ENCODE results near the gene PRKAR1B. TPM values are rescaled to one million over a fixed set of nuclear protein-coding genes. Genes with fewer than 3 reads are reported as not detected.

The PRKAR1B gene
- total RNA-seq, 1 experiment from 2014 or later, result 62.0 TPM

DNA sequence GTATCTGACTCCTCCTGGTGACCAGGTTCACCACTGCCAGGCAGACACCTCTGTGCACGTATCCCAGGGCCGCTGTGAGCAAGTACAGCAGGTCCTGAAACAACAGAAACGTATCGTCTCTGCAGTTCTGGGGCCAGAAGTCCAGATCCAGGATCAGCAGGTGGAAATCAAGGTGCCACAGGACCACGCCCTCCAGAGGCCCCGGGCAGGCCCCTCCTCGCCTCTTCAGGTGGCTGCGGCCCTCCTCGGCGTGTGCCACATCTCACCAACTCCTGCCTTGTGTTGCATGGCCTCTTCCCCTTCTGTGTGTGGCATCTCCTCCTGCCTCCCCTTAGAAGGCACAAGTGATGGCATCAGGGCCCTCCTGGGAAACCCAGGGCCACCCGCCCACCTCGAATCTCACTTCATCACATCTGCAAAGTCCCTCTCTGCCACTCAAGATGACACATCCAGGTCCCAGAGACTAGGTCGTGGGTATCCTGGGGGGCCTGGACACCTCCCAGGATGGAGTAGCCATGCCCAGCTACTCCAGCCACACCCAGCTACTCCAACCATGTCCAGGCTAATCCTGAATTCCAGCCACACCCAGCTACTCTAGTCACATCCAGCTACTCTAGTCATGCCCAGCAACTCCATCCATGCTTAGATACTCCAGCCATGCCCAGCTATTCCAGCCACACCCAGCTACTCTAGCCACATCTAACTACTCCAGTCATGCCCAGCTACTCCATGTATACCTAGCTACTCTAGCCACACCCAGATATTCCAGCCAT is 53.2 kb downstream of the PRKAR1B start:
- Histone ChIP-seq H3K36me3 (ENCODE audit: control insufficient read depth, insufficient read depth, low read length) (no peaks in the 10 kb centered on the region), H3K27me3 (ENCODE audit: control insufficient read depth, insufficient read depth, low read length) (no peaks in the 10 kb centered on the region), H3K4me1 (ENCODE audit: control insufficient read depth, insufficient read depth, low read length) (no peaks in the 10 kb centered on the region), H3K9me3 (ENCODE audit: control insufficient read depth, insufficient read depth, low read depth, low read length) (no peaks in the 10 kb centered on the region), H3K4me3 (ENCODE audit: low read depth in 2 of 2, low read length in 2 of 2) (no peak overlapping the region), H3K27ac (ENCODE audit: low read length) (no peak overlapping the region)
- CTCF ChIA-PET, result no interaction called here
- BruUV-seq (replicated peaks), result TSS peak; percentile 61
- intact Hi-C loops (cut with micrococcal nuclease; ENCODE audit: unreplicated experiment), result no loop called here
- in situ Hi-C loops (cut with HindIII; ENCODE audit: low pct_unique_long_range_greater_than_20kb, low sequenced_read_pairs), result no loop called here
- DNase-seq (ENCODE audit: low read depth, low spot score), result no peak
- ATAC-seq, result peak; percentile 40; the same call in 1 of the 2 replicates
- POLR2A ChIA-PET, result interaction anchor here (0.7 kb wide), 1 partner anchor 187 kb away, joined by 5 read pairs; no protein-coding TSS in a partner anchor
- TF ChIP-seq, protein P1, sequence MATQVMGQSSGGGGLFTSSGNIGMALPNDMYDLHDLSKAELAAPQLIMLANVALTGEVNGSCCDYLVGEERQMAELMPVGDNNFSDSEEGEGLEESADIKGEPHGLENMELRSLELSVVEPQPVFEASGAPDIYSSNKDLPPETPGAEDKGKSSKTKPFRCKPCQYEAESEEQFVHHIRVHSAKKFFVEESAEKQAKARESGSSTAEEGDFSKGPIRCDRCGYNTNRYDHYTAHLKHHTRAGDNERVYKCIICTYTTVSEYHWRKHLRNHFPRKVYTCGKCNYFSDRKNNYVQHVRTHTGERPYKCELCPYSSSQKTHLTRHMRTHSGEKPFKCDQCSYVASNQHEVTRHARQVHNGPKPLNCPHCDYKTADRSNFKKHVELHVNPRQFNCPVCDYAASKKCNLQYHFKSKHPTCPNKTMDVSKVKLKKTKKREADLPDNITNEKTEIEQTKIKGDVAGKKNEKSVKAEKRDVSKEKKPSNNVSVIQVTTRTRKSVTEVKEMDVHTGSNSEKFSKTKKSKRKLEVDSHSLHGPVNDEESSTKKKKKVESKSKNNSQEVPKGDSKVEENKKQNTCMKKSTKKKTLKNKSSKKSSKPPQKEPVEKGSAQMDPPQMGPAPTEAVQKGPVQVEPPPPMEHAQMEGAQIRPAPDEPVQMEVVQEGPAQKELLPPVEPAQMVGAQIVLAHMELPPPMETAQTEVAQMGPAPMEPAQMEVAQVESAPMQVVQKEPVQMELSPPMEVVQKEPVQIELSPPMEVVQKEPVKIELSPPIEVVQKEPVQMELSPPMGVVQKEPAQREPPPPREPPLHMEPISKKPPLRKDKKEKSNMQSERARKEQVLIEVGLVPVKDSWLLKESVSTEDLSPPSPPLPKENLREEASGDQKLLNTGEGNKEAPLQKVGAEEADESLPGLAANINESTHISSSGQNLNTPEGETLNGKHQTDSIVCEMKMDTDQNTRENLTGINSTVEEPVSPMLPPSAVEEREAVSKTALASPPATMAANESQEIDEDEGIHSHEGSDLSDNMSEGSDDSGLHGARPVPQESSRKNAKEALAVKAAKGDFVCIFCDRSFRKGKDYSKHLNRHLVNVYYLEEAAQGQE (IDR thresholded peaks at IDR 0.05; ENCODE audit: insufficient read depth in 1 of 2, low read depth in 2 of 2, low read length in 1 of 2), result no peak
- no peak for TF ChIP-seq POLR2AphosphoS5 (IDR thresholded peaks at IDR 0.05; ENCODE audit: low read depth, low read length)
- no peak for TF ChIP-seq TCF7L2 (IDR thresholded peaks at IDR 0.05; ENCODE audit: low read depth, low read length)
- TF ChIP-seq, protein P2, sequence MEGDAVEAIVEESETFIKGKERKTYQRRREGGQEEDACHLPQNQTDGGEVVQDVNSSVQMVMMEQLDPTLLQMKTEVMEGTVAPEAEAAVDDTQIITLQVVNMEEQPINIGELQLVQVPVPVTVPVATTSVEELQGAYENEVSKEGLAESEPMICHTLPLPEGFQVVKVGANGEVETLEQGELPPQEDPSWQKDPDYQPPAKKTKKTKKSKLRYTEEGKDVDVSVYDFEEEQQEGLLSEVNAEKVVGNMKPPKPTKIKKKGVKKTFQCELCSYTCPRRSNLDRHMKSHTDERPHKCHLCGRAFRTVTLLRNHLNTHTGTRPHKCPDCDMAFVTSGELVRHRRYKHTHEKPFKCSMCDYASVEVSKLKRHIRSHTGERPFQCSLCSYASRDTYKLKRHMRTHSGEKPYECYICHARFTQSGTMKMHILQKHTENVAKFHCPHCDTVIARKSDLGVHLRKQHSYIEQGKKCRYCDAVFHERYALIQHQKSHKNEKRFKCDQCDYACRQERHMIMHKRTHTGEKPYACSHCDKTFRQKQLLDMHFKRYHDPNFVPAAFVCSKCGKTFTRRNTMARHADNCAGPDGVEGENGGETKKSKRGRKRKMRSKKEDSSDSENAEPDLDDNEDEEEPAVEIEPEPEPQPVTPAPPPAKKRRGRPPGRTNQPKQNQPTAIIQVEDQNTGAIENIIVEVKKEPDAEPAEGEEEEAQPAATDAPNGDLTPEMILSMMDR (IDR thresholded peaks at IDR 0.05), result no peak
- no peak for TF ChIP-seq SIN3A (IDR thresholded peaks at IDR 0.05; ENCODE audit: borderline replicate concordance, insufficient read depth, low read depth, low read length)

- BruUV-seq (replicated peaks), result no TSS peak
- intact Hi-C loops (cut with micrococcal nuclease; ENCODE audit: unreplicated experiment), result no loop called here
- no peaks in the 10 kb centered on the region for H3K4me1 ChIP-seq (ENCODE audit: control insufficient read depth, insufficient read depth, low read length)
- no peaks in the 10 kb centered on the region for H3K36me3 ChIP-seq (ENCODE audit: control insufficient read depth, insufficient read depth, low read length)
- TF ChIP-seq, protein P2 (IDR thresholded peaks at IDR 0.05), result no peak
- no peak for TF ChIP-seq TCF7L2 (IDR thresholded peaks at IDR 0.05; ENCODE audit: low read depth, low read length)
- CTCF ChIA-PET, result no interaction called here
- H3K27me3 ChIP-seq (ENCODE audit: control insufficient read depth, insufficient read depth, low read length), result no peaks in the 10 kb centered on the region
- no peak for DNase-seq (ENCODE audit: low read depth, low spot score)
- POLR2A ChIA-PET, result interaction anchor here (0.6 to 0.7 kb wide), 3 partner anchors 188 to 750 kb away, joined by 5 to 11 read pairs (median 5); no protein-coding TSS in a partner anchor
- no peak overlapping the region for H3K27ac ChIP-seq (ENCODE audit: low read length)
- no peak for ATAC-seq
- H3K9me3 ChIP-seq (ENCODE audit: control insufficient read depth, insufficient read depth, low read depth, low read length), result no peaks in the 10 kb centered on the region
- in situ Hi-C loops (cut with HindIII; ENCODE audit: low pct_unique_long_range_greater_than_20kb, low sequenced_read_pairs), result no loop called here
- H3K4me3 ChIP-seq (ENCODE audit: low read depth in 2 of 2, low read length in 2 of 2), result no peak overlapping the region
Observed at GRCh38 chr7:672891-673290, 54.2 kb downstream of the PRKAR1B start.
